AG08396 (cell line): ENCODE data around the gene OR8K1.

ENCODE experiments used
- DNase-seq: peaks from one replicate; pipeline ENCODE4 v3.0.0; 2012; ENCODE audit warnings: low spot score, mixed read lengths

Gene OR8K1

DNA sequence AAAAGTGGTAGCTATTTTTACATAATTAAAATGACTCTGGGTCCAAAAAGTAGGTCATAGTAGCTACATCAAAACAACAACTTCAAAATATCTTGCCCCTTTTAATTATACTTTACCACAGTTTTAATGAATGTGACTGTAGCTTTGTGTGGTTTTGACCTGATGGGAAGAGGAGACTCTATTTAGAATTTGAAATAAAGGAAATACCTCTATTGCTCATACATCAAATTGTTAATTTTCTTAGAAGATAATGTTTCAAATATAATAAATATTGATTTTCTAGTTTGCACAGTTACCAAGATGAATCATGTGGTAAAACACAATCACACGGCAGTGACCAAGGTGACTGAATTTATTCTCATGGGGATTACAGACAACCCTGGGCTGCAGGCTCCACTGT, at the start of gene OR8K1:
TSS of gene OR8K1 (plus strand) at position 301 of the 400 bp plus-strand sequence. CDS start at position 301, 0 bp downstream.
- DNase-seq, result no peak

DNA sequence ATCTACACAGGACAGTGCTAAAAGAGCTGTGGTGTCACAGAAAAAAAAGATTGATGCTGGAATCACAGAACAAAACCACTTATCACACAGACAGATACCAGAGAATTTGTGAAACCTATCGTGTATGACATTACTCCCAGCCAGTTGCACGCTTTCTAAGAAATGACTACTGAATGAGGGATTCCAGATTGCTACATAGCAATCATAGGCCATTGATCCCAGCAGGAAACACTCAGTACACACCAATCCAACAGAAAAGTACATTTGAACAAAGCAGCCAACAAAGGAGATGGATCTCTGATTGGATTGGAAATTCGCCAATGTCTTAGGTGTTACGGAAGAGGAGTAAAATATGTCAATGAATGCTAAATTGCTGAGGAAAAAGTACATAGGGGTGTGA, 48.9 kb upstream of the OR8K1 start:
- DNase-seq, result no peak

- no peak for DNase-seq
These were observed 38.0 kb upstream of the OR8K1 start for GRCh38 chr11:56307836-56308235.

GRCh38 chr11:56314844-56315243, 31.0 kb upstream of the OR8K1 start, which contains the start of gene OR8K3:
Gene OR8K3 (plus strand): TSS chr11:56315144. CDS start chr11:56318307, 3,163 bp downstream.
- no peak for DNase-seq

- DNase-seq, result peak; percentile 2
These were observed 13.9 kb upstream of the OR8K1 start for GRCh38 chr11:56331861-56332491.

DNA sequence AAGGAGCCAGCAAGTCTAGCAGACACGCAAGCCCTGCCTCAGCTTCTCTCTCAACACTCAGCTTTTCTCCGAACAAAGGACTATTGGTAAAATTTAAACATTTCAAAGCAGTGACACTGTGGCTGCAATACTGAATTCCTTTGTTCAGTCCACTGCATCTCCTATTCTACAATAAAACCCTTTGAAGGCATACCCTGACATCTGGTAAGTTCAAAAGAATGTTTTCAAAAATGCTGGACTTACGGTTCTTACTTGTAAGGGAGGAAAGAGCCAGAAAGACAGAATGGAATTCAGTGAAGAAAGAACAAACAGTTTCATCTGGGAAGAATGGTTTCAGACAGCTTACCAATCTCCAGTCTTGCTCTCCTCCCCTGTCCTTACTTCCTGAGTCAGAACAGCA, 12.7 kb upstream of the OR8K1 start:
- DNase-seq, result no peak

DNA sequence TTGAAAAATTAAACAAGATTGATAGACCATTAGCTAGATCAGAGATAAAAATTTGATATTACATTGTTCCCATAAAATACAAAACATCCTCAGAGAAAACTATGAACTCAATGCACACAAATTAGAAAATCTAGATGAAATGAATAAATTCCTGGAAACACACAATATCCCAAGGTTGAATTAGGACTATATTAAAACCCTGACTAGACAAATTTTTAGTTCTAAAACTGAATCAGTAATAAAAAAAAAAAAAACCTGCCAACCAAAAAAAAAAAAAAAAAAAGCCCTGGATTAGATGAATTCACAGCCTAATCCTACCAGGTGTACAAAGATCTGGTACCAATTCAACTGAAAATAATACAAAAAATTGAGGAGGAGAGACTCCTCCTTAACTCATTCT, 5.5 kb upstream of the OR8K1 start:
- no peak for DNase-seq

GRCh38 chr11:56353991-56354390, 8.2 kb downstream of the OR8K1 start, which contains the start of gene OR8J1:
Gene OR8J1 (plus strand): TSS chr11:56354291. CDS start chr11:56360247, 5,956 bp downstream.
- no peak for DNase-seq

DNA sequence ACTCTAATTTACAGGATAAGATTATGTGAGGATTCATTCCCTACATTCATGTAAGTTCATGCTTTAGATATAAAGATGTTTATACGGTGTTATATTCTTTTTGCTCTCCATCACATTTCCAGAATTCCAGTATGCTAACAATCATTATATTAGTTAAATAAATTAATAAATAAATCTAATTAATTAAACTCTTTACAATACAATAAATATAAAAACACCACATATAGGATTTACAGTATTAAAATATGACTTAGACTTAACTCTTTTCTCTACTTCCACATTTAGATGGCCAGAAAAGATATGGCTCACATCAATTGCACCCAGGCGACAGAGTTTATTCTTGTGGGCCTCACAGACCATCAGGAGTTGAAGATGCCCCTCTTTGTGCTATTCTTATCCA, 29.5 kb downstream of the OR8K1 start, which contains the start of gene OR8U1:
TSS of gene OR8U1 (plus strand) at position 301 of the 400 bp plus-strand sequence. CDS start at position 301, 0 bp downstream.
- no peak for DNase-seq

- no peak for DNase-seq
These were observed 34.3 kb downstream of the OR8K1 start for GRCh38 chr11:56380120-56380519.

DNA sequence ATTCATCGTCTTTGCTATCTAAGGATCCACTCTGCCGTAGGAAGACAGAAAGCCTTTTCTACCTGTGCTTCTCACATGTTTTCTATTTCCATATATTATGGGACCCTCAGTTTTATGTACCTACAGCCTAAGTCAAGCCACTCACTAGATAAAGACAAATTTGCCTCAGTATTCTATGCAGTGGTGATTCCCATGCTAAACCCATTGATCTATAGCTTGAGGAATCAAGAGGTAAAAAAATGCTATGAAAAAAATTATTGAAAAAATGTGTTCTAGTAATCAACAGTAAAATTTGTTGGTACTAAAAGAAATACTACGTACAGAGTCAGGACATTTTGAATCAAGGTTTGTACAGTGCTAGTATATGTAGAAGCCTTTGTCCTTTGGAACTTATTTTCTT, 48.5 kb downstream of the OR8K1 start:
- DNase-seq, result no peak

GRCh38 chr11:56396047-56396446, 50.2 kb downstream of the OR8K1 start:
- DNase-seq, result no peak
